B cell (primary cell): Measurements from ENCODE around the gene ENDOG. TPM values are rescaled to one million over a fixed set of nuclear protein-coding genes. Genes with fewer than 3 reads are reported as not detected.
"Not testable (repeated sequence)": the region's sequence is repeated elsewhere in the genome, so short reads cannot be mapped to it uniquely, and the experiment has no call there.

ENCODE experiments used
- ATAC-seq: fragments of 200-7000 bp; cut with Tn5 transposase; one replicate; pipeline ENCODE4 v1.10.0; 2021; ENCODE audit warnings: low read depth, mild to moderate bottlenecking, moderate number of reproducible peaks, moderate library complexity
- CTCF ChIA-PET: fragments of 350-600 bp; sonication (Branson Sonifier 250); formaldehyde crosslinking; loops from one replicate; lab custom pipeline; 2021; ENCODE audit warnings: antibody characterized with exemption, inconsistent platforms; lab: Charles Lee
- POLR2A ChIA-PET: fragments of 350-600 bp; sonication (Branson Sonifier 250); formaldehyde crosslinking; loops from one replicate; lab custom pipeline; 2021; ENCODE audit warnings: antibody characterized with exemption; lab: Charles Lee
- DNase-seq: peaks from one replicate; pipeline ENCODE4 v3.0.0; 2013
- H2AFZ ChIP-seq: 2 replicates; pipeline ENCODE4 v1.6.1; 2012; ENCODE audit warnings: mild to moderate bottlenecking, low read depth, low read length; ENCODE audit not compliant: insufficient read depth, poor library complexity, severe bottlenecking
- H3K27ac ChIP-seq, 2 donors: 1 replicate in 1 of 2; 2 replicates in 1 of 2; pipeline ENCODE4 v1.5.1; 2012 to 2013; ENCODE audit warnings: low read length in 2 of 2, mild to moderate bottlenecking in 2 of 2, moderate library complexity in 1 of 2
- H3K27me3 ChIP-seq, 4 experiments: fragments of 200-600 bp in 1 of 4; sonication (generic) in 1 of 4; replicated peaks in 1 of 4; 1 replicate in 2 of 4; 2 replicates in 2 of 4; pipeline versions ENCODE4 v1.6.1 to v1.7.0; 2013 to 2016; ENCODE audit warnings: low read length in 3 of 4, mild to moderate bottlenecking in 2 of 4, mixed read lengths in 1 of 4, moderate library complexity in 1 of 4; ENCODE audit not compliant: insufficient read depth in 4 of 4, control insufficient read depth in 3 of 4; ENCODE audit errors: control extremely low read depth in 1 of 4
- H3K36me3 ChIP-seq, 2 experiments: replicated peaks in 1 of 2; 1 replicate in 1 of 2; 2 replicates in 1 of 2; pipeline versions ENCODE4 v1.6.1 to v1.7.1; 2013; ENCODE audit warnings: low read length in 1 of 2; ENCODE audit not compliant: insufficient read depth in 2 of 2, control insufficient read depth in 1 of 2; ENCODE audit errors: control extremely low read depth in 1 of 2, extremely low read depth in 1 of 2
- H3K4me1 ChIP-seq, 2 donors: fragments of 200-600 bp in 1 of 2; sonication (generic) in 1 of 2; 1 replicate in 1 of 2; 2 replicates in 1 of 2; pipeline versions ENCODE4 v1.5.1 to v1.6.1; 2013 to 2017; ENCODE audit warnings: low read length in 2 of 2; ENCODE audit not compliant: control insufficient read depth in 2 of 2, insufficient read depth in 2 of 2
- H3K4me2 ChIP-seq: replicated peaks from 2 replicates; pipeline ENCODE3; 2012; ENCODE audit warnings: mild to moderate bottlenecking, low read depth, low read length; ENCODE audit not compliant: poor library complexity, severe bottlenecking
- H3K4me3 ChIP-seq, 5 experiments: fragments of 200-600 bp in 1 of 5; sonication (generic) in 1 of 5; 1 replicate in 3 of 5; 2 replicates in 2 of 5; pipeline versions ENCODE4 v1.5.1 to v1.7.0; 2011 to 2016; ENCODE audit warnings: low read length in 4 of 5, mild to moderate bottlenecking in 4 of 5, low read depth in 2 of 5, control low read depth in 1 of 5, moderate library complexity in 1 of 5; ENCODE audit not compliant: insufficient read depth in 1 of 5; ENCODE audit errors: control extremely low read depth in 1 of 5, extremely low read depth in 1 of 5
- H3K79me2 ChIP-seq: fragments of 200-600 bp; sonication (generic); one replicate; pipeline ENCODE4 v1.6.0; 2016; ENCODE audit warnings: low read length; ENCODE audit not compliant: control insufficient read depth, insufficient read depth
- H3K9ac ChIP-seq: fragments of 200-600 bp; sonication (generic); 2 replicates; pipeline ENCODE4 v1.6.1; 2017; ENCODE audit warnings: mild to moderate bottlenecking, low read length, moderate library complexity
- H3K9me3 ChIP-seq, 3 donors: one replicate each; pipeline versions ENCODE4 v1.6.1 to v1.7.1; 2013; ENCODE audit warnings: low read length in 2 of 3; ENCODE audit not compliant: control insufficient read depth in 2 of 3, insufficient read depth in 1 of 3; ENCODE audit errors: control extremely low read depth in 1 of 3
- H4K20me1 ChIP-seq: 2 replicates; pipeline ENCODE4 v1.6.0; 2012; ENCODE audit warnings: mild to moderate bottlenecking, low read length; ENCODE audit not compliant: insufficient read depth, control insufficient read depth, poor library complexity, severe bottlenecking
- H3K27ac Mint-ChIP-seq: one replicate; pipeline ENCODE4 v1.8.0; 2021; ENCODE audit warnings: mixed read lengths
- H3K27me3 Mint-ChIP-seq: one replicate; pipeline ENCODE4 v1.8.0; 2021; ENCODE audit warnings: mixed read lengths
- H3K4me1 Mint-ChIP-seq: one replicate; pipeline ENCODE4 v1.8.0; 2021; ENCODE audit warnings: mixed read lengths
- H3K4me3 Mint-ChIP-seq: one replicate; pipeline ENCODE4 v1.8.0; 2021; ENCODE audit warnings: mixed read lengths
- H3K9me3 Mint-ChIP-seq: one replicate; pipeline ENCODE4 v1.8.0; 2022; ENCODE audit warnings: mixed read lengths; ENCODE audit not compliant: insufficient read depth
- CTCF ChIP-seq: fragments of 200-600 bp; IDR thresholded peaks from one replicate; pipeline ENCODE4 v1.8.0; 2022; ENCODE audit warnings: antibody characterized with exemption, mild to moderate bottlenecking
- EZH2 ChIP-seq: IDR thresholded peaks from 2 replicates; pipeline ENCODE4 v1.6.1; 2012; ENCODE audit warnings: borderline replicate concordance, low read depth, mild to moderate bottlenecking, moderate library complexity, low read length; ENCODE audit not compliant: insufficient read depth, poor library complexity, severe bottlenecking
- WGBS: methylation state at CpG from one replicate; pipeline ENCODE4 v1.1.5; 2013; ENCODE audit warnings: missing lambda C conversion rate; ENCODE audit not compliant: insufficient coverage; 5-methylcytosine and 5-hydroxymethylcytosine counted together
- intact Hi-C: fragments of 100-400 bp; cut with micrococcal nuclease; formaldehyde crosslinking; loops from one replicate; pipeline ENCODE4 v1.10.0; 2022
- polyA plus RNA-seq: library from polyadenylated mRNA; depleted of rRNA; stranded (reverse); fragments of >200 nt; gene quantifications from 2 replicates; pipeline ENCODE4 v1.2.3, GENCODE V29; 2012
- total RNA-seq, 2 donors: library from RNA; stranded (reverse); fragments of 120-200 nt in 1 of 2; gene quantifications; 1 replicate in 1 of 2; 2 replicates in 1 of 2; pipeline versions ENCODE4 v1.2.3 to v1.2.4, GENCODE V29; 2013 to 2022

ENDOG gene
- total and polyA plus RNA-seq, 2 donors (not counting 1 experiment from before 2014, with no cell fraction given) = 12.5 to 19.3 TPM

- TF ChIP-seq EZH2 = no peak
- no peak for TF ChIP-seq CTCF
- 98% methylated on average over 7 of the region's 8 CpGs for WGBS
- Histone ChIP-seq H3K9ac (no peak overlapping the region), H3K36me3 (peaks cover 0 to 53% of the 10 kb centered on the region in 2 experiments), H3K79me2 (peaks cover 15% of the 10 kb centered on the region), H2AFZ (no peak overlapping the region), H3K4me2 (no peak overlapping the region), H3K4me3 (no peak overlapping the region), H3K9me3 (no peaks in the 10 kb centered on the region), H3K27me3 (no peaks in the 10 kb centered on the region), H3K27ac (no peak overlapping the region), H4K20me1 (peaks cover 9% of the 10 kb centered on the region), H3K4me1 (peaks cover 4% of the 10 kb centered on the region in 2 donors)
- DNase-seq (no peak), ATAC-seq (no peak)
- Mint-ChIP-seq H3K27me3 (no peaks in the 10 kb centered on the region), H3K4me1 (peaks cover 10% of the 10 kb centered on the region), H3K9me3 (no peaks in the 10 kb centered on the region), H3K4me3 (no peak overlapping the region), H3K27ac (no peak overlapping the region)
- POLR2A ChIA-PET = interaction anchor here (0.6 kb wide), 1 partner anchor 111 kb away, joined by 6 read pairs; no protein-coding TSS in a partner anchor
- CTCF ChIA-PET = interaction anchor here (1.0 to 1.2 kb wide), 2 partner anchors 25 to 83 kb away, joined by 3 to 4 read pairs; partner anchors contain the start of gene ENDOG
- intact Hi-C loops = no loop called here
Observed at GRCh38 chr9:128792978-128793686, 25.2 kb upstream of the ENDOG start.

- H3K4me1 Mint-ChIP-seq, H3K27ac ChIP-seq, H4K20me1 ChIP-seq, H3K4me3 Mint-ChIP-seq, H3K27me3 ChIP-seq, intact Hi-C loops, H2AFZ ChIP-seq, H3K9ac ChIP-seq, DNase-seq, H3K79me2 ChIP-seq, H3K4me3 ChIP-seq, H3K4me2 ChIP-seq, H3K9me3 ChIP-seq, H3K27ac Mint-ChIP-seq, H3K27me3 Mint-ChIP-seq, ATAC-seq, H3K9me3 Mint-ChIP-seq, H3K4me1 ChIP-seq: not testable (repeated sequence)
- ChIA-PET CTCF (interaction anchor here (0.6 to 0.7 kb wide), 2 partner anchors 23 to 24 kb away, joined by 3 read pairs; no protein-coding TSS in a partner anchor), POLR2A (interaction anchor here (0.7 kb wide), 2 partner anchors 22 to 359 kb away, joined by 3 to 4 read pairs; no protein-coding TSS in a partner anchor)
- peaks cover 0 to 62% of the 10 kb centered on the region in 2 experiments for H3K36me3 ChIP-seq
- no CpG with 5 or more reads among the region's 2 CpGs for WGBS
Observed at GRCh38 chr9:128794961-128795360, 23.3 kb upstream of the ENDOG start.
